ENCODE results near the gene NCBP3.
A peak's percentile ranks its signal among the peaks of the same experiment; 100 is the strongest.
"Not testable (repeated sequence)": the region's sequence is repeated elsewhere in the genome, so short reads cannot be mapped to it uniquely, and the experiment has no call there.

Gene NCBP3

DNA sequence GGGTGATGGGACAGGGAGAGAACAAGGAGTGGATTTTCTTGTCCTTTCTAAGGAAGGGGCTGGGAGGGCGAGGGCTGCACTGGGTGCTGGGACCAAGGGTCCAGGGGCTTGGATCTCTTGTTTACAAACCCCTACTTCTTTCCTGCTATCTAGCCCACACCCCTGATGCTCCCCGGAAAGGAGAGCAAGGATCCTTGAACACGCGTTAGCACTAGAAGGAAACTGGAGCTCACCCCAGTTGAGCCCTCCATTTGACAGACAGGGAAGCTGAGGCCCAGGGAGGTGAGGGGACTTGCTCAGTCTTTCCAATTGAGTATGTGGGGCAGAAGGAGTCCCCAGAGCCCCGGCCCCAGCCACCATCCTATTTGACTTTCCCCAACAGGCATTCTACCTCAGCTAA is 40.5 kb downstream of the NCBP3 start:
- DNase-seq = no peak

DNA sequence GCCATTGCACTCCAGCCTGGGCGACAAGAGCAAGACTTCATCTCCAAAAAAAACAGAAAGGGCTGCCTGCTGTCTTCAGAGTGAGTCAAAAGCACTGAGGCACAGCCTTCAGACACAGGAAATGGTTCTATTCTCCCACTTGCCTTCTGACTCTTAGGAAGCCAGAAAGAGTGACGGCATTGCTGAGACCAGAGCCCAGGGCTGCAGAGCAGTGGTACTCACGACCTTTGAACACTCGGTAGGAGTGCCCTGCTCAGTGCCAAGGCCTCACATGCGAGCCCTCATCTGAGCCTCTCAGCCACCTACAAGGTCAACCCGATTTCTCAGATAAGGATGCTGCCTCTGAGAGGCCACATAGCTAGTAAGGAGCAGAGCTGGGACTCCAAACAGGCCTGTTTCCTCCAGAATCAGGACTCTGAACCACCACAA is 41.5 kb downstream of the NCBP3 start:
- no peak for DNase-seq

DNA sequence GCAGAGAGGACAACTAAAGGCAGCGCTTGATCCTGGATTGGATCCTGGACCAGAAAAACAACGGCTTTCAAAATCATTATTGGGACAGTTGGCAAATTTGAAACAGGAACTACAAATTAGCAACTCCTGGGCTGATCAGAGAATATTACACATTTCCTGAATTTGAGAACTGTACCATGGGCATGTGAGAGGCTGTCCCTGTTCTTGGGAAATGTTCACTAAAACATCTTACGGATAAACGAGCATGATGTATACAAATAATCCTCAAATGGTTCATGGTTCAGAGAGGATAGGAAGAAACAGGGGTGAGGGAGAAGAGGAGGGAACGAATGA is 42.8 kb downstream of the NCBP3 start:
- DNase-seq = no peak

DNA sequence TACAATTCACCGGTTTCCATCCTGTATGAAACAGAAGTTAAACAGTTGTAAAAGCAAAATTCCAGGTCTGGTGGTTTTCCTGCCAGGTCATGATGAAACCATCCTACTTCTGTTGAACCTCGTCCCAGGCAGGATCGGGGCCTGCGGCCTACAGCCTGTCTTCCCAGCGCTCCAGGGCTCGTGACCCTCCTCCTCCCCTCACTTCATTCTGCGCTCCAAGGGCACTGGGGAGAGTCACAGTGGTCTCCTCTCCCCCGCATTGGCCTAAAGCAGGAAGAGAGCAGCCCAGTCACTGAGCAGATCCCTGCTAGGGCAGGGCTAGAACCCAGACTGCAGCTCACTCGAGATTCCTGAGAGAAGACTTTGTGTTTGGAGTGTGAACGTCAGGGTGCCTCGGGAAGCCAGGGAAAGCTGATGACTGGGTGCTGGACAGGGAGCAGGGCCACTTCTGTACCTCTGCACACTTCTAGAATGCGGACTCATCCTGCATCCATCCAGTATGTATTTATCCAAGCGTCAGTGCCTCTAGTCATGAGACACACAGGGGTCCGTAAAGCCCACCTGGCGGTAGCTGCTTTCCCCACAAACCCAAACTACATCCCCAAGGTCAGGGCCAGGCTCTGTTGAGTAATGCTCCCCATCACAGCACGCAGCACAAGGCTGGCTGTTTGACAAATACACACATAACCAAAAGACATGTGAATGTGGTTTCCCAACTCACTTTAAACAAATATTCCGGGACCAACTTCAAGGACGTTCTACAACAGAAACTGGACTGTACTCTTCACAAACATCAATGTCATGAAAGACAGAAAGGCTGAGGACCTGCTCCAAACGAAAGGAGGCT is 43.4 kb downstream of the NCBP3 start:
- DNase-seq = no peak

DNA sequence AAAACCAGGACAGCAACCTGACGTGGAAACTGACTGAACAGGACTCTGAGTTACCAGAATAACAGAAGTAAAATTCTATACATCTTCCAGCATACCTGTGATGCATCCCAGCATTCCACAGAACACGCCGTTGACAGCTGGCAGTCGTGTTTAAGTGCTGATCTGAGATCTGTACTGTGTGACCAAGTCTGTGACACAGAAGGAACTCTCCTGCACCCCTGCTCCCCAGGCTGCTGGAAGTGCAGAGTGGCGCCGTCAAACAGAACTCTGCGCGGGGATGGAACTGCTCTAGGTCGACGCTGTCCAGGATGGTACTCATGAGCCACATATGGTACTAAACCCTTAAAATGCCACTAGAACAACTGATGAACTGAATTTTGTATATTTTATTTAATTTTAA is 44.3 kb downstream of the NCBP3 start:
- DNase-seq = no peak

DNA sequence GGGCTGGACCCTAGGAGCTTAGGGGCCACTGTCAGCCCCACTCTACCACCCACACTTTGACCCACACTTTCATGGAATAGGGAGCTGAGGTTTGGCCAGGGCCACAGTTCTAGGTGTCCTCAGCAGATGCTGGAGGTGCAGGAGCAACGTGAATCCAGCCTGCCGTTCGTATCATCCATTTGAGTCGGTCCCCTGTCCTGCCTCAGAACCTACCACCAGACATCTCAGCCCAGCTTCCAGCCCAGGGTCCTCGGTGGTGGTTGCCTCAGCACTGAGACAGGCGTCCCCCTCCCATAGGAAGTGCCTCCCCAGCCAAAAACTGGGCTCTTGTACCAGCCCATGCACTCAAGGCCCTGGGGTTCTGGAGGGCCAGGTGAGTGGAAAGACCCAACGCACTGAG is 44.7 kb downstream of the NCBP3 start:
- no peak for DNase-seq

DNA sequence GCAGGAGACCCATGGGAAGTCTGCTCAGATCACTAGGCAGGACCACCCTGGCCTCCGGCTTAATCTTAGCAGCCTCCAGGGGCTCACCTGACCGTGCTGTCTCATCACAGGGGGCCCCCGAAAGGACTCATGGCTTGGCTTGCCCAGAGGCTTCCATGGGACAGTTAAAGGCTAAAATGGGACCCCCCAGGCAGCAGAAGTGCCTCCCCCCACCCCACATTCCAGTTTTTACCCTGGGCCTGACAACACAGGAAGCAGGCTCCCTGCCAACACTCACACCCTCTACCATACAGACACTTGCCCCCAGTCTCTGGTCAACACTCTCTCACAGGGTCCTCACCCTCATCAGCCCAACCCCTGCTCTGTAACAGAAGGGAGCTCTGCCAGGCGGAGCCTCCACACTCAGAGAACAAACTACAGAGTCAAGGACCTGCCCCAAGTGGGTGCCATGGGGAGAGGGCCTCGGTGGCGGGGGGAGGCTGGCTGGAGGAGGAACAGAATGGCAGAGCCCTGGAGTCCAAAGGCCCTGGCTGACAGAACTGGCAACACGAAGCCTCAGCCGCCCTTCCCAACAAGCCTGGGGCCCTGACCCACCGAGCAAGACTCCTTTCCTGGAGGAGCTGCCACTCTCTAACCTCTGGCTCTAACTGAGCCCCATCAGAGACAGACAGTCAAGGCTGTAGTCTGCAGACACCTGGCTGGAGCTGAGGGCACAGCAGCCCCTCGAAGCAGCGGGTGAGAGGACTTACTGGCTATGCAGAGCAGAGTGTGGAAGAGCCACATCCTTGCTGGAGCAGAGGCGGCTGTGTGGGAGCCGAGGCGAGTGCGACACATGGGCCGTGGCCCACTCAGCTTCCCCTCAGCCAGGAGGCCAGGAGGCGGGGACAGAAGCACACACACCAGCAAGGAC is 45.4 kb downstream of the NCBP3 start, which contains the start of gene ITGAE:
ITGAE (minus strand) TSS at position 827 of the 910 bp plus-strand sequence; CDS start at position 783, 44 bp downstream.
- DNase-seq = no peak

DNA sequence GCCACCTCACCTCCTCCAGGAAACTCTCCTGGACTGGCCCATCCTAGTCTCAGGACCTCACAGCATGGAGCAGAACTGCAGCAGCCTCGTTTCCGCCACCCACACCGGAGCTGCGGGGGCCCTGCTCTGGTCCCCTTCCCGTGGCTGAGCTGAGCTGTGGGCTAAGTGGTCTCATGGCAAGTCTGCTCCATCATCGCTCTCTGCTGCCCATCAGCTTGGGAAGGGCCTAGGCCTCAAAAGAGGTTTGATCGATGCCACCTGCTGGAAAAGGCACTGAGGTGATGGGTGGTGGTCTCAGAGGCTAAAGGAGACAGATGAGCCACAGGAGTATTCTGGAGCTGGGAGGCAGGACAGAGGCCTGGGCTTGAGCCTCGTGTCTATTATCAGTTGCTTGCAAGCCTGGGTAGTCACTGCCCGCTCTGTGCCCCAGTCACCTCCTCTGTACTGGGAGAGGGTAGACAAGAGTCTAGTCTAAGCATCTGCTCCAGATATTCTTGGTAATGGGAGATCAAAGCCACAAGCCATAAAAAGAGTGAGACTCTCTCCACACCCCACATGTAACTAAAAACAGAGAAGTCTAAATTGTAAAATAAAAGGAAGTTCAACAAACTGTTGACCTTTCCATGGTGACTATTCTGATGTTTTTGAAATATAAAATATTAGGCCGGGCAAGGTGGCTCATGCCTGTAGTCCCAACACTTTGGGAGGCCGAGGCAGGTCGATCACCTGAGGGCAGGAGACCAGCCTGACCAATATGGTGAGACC is 46.7 kb downstream of the NCBP3 start:
- peak; percentile 8 for DNase-seq

DNA sequence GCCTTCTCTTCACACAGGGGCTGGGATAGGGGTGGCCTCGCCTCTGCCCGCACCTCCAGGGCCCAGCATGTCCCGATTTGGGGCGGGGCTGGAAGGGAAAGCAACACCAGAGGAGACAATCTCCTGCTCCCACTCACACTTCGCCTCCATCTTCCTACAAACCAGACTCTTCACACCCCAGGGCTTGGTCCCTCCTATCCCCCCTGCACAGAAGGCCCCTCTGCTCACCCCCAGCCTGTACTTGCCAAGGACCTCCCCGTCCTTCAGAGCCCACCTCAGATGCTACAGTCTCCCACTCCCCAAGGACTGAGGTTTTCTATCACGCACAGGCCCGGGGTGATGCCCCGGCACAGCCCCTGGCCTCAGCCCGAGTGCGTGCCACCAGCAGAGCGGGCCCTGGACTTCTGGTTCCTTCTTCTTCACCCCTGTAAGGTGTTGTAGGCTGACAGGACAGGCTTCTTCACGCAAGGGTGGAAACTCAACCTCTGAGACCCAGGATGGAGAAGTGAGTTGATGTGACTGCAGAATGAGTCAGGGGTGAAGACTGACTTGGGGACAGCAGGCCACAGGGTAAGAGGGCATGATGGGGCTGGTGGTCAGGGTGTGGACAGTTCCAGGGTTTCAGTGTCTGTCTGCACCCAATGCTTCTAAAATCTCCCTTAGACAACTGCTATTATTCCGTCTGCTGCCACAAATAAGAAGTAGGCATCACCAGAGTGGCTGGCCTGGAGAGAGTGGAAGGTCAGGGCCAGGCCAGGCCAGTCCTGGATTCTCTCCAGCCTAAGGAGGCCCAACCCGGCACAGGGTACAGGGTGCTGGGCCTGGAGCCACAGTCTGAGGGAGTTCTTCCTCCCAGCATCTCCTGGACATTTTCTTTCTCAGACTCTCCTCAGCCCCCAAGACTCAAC is 47.5 kb downstream of the NCBP3 start:
- no peak for DNase-seq

DNA sequence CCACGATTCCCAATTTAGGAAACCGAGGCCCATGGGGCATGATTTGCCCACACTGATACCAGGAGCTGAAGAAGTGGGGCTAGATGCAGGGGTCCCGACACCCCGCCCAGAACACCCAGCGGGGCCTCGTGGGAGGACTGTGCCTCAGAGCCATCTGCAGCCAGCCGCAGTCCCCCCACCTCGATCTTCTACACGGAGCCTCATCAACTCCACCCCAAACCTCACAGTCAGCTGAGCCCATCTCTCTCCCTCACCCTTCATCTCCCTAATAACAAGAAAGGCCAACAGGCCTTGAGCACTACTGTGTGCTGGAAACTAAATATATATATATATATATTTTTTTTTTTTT is 49.2 kb downstream of the NCBP3 start:
- DNase-seq = no peak

DNA sequence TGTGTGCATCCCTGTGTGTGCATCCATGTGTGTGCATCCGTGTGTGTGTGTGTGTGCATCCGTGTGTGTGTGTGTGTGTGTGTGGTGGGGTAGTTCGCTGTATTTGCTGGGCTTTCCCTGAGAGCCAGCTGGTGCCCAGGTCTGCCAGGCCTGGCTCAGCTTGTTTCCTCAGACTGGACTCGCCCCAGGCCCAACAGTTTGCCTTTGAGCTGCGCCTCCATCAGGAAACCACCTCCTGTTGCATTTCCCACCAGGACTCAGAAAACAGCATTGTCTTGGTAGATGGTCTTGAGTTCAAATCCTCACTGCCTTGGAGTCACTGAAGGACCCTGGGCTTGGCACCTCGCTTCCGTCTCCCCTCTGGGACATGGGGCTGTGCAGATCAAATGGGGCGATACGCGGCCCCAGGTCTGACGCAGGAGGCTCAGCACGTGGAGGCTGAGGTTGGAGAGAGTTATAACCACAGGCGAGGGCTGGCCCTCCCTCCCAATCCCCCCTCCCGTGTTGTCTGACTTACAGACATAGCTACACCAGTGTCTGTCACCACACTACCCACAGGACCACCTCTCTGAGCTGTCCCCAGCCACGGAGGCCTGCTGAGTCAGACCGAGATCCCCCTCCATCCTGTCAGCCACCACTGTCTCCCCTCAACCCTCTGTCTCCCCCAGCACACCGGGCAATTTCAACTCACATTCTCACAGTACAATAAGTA is 49.8 kb downstream of the NCBP3 start:
- DNase-seq = no peak

DNA sequence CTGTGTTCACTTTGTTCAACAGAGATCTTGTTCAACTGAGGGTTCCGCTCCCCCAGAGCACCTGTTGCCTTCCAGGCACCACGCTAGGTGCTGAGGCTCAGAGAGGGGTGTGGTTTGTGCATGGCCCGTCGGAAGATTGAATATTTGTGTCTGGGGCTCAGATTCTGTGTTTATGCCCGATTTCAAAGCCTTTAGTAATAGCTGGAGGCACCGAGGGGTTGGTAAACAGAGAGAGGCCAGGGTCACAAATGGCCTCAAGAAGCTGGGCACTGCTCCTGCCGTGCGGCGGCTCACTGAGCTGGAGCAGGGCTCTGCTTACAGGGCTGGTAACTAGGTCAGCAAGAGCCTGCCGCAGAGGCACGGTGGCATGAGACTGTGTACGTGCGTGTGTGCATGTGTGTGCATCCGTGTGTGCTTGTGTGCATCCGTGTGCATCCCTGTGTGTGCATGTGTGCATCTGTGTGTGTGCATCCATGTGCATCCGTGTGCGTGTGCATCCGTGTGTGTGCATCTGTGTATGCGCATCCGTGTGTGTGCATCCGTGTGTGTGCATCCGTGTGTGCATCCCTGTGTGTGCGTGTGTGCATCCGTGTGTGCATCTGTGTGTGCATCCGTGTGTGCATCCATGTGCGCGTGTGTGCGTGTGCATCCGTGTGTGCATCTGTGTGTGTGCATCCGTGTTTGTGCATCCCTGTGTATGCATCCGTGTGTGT is 50.5 kb downstream of the NCBP3 start:
- DNase-seq = no peak

DNA sequence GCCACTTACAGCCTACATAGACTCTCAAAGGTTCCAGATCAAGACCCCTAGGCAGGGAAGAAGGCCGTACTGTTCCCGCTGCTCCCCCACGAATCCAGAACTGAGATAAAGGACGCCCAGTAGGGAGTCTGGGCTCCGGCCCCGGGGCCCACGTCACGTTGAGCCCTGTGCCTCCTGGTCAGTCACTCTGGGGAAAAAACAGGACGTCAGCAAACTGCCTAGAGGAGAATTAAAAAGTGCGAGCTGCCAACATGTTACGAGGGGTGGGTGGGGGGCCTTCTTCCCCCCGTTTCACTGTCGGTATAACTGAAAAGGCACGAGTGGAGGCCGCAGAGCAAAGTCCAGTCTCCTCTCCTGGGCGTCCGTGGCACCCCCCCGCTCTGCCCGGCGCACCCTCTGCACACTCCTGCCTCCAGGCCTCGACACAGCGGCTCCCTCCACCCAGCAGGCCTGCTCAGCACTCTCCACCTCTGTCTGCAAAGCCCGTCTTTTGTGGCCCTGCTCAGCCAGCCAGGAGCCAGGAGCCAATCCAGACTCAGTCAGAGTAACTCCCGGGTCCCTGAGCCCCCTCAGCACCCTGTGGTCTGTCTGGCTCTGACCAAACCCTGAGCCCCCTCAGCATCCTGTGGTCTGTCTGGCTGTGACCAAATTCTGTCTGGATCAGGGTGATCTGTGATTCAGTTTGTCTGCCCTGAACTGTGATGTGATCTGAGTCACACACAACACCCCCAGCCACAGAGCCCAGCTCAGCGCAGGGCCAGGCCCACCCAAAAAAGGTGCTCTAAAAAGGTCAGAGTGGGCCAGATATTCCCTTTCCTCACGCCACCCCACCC is 51.3 kb downstream of the NCBP3 start:
- DNase-seq = no peak

DNA sequence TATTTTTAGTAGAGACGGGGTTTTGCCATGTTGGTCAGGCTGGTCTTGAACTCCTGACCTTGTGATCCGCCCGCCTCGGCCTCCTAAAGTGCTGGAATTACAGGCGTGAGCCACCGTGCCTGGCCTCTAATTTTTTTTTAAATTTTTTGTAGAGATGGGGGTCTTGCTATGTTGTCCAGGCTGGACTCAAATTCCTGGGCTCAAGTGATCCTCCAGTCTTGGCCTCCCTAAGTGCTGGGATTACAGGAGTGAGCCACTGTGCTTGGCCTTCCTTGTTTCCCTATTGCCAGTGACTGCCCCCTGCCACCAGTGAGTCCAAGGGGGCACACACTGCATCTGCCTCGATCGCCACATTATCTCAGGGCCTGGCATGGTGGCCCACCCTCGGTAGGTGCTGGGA is 51.9 kb downstream of the NCBP3 start:
- DNase-seq = not testable (repeated sequence)

DNA sequence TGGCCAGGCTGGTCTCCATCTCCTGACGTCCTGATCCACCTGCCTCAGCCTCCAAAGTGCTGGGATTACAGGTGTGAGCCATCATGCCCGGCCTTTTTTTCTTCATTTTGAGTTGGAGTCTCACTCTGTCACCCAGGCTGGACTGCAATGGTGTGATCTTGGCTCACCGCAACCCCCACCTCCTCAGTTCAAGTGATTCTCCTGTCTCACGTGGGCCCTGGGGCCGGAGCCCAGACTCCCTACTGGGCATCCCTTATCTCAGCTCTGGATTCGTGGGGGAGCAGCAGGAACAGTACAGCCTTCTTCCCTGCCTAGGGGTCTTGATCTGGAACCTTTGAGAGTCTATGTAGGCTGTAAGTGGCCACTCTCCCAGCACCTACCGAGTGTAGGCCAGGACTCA is 52.8 kb downstream of the NCBP3 start:
- not testable (repeated sequence) for DNase-seq

DNA sequence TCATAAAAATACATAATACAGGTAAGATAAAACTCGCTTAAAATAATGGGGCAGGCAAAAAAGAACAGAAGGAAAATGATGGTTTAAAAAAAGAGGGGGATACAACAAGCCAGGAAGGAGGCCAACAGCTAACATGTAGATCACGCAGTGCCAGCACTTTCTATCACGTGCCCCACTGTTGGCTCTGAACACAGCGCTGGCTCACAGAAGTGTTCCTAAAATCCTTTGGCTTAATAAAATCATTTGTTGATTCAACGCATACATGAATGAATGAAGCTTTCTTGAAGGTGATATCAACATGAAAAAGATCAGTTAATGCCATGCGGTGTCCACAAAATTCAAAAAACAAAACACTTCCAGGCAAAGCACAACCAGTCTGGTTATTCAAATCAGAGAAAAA is 53.6 kb downstream of the NCBP3 start:
- DNase-seq = no peak

DNA sequence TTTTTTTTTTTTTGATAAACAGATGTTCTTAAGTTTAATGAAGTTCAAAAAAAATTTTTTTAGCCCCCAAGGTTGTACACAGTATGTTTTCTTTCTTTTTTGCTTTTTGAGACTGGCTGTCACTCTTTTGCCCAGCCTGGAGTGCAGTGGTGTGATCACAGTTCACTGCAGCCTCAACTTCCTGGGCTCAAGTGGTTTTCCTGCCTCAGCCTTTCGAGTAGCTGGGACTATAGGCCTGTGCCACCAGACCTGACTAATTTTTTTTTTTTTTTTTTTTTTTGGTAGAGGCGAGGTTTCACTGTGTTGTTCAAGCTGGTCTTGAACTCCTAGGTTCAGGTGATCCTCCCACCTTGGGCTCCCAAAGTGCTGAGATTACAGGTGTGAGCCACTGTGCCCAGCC is 57.8 kb downstream of the NCBP3 start:
- no peak for DNase-seq

DNA sequence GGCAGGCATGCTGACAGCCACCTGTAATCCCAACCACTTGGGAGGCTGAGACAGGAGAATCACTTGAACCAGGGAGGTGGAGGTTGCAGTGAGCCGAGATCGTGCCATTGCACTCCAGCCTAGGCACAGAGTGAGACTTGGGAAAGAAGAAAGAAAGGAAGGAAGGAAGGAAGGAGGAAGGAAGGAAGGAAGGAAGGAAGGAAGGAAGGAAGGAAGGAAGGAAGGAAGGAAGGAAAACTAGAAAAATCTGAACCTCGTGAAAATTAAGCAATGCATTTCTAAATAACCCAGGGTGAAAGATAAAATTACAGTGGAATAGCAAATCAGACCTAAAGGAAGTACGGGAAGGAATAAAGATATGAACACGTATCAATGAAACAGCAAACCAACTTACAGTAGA is 60.7 kb downstream of the NCBP3 start:
- DNase-seq = not testable (repeated sequence)

DNA sequence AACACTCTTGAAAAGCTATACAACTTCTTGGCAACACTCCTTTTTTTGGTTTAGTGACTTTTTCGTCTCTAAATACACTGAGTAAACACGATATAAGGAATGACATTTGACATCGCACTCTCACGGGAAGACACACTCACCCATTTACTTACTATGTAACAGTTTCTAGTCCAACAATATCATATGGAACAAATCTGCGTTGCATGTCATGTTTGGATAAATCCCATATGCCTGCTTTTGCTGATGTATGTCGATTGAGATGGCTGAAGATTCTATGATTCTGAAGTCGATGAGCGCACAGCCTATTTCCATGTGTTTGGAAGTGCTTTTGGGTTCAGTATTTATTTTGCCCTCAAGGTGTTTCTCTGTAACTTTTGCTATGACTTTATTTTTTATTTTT is 63.3 kb downstream of the NCBP3 start:
- DNase-seq = no peak

DNA sequence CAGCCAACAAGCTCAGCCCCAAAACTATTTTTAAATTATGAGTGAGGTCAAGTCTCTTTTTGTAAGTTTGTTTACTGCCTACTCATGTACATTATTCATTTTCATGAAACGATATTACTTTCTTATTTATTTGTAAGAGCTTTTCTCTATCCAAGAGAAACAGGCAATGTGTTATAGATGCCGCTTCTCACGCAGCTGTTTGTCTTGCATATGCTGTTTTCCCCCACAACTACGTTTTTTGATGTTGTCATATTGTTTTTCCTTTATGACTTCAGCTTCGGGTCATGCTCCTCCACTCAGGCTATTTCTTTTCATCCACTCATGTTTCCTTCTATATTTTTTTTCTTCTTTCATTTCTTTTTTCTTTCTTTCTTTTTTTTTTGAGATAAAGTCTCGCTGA is 65.1 kb downstream of the NCBP3 start:
- DNase-seq = no peak
